ENCODE results near the gene RRAD. TPM values are rescaled to one million over a fixed set of nuclear protein-coding genes. Genes with fewer than 3 reads are reported as not detected.
"Not testable (repeated sequence)": the region's sequence is repeated elsewhere in the genome, so short reads cannot be mapped to it uniquely, and the experiment has no call there.

Gene RRAD
- total RNA-seq, 1 donor from 2014 or later, result not detected

- peak overlapping the region; percentile 42 for H3K27ac Mint-ChIP-seq (ENCODE audit: unreplicated experiment)
- no peak for TF ChIP-seq CTCF (IDR thresholded peaks at IDR 0.05; ENCODE audit: unreplicated experiment)
- peaks cover 25% of the 10 kb centered on the region for H3K4me1 Mint-ChIP-seq (ENCODE audit: unreplicated experiment)
- no peak for DNase-seq (ENCODE audit: low spot score)
- peaks cover 31% of the 10 kb centered on the region for H3K36me3 Mint-ChIP-seq (ENCODE audit: low read depth, unreplicated experiment)
- H3K27me3 Mint-ChIP-seq (ENCODE audit: unreplicated experiment), result peaks cover 18% of the 10 kb centered on the region
- peak overlapping the region; percentile 62 for H3K4me3 Mint-ChIP-seq (ENCODE audit: unreplicated experiment)
- no peaks in the 10 kb centered on the region for H3K9me3 Mint-ChIP-seq (ENCODE audit: unreplicated experiment)
Observed at GRCh38 chr16:66936889-66937554, 11.7 kb upstream of the RRAD start.

GRCh38 chr16:66936462-66936861 is 11.1 kb upstream of the RRAD start:
- H3K4me3 Mint-ChIP-seq (ENCODE audit: unreplicated experiment), result peak overlapping the region; percentile 56
- peaks cover 29% of the 10 kb centered on the region for H3K36me3 Mint-ChIP-seq (ENCODE audit: low read depth, unreplicated experiment)
- no peak for TF ChIP-seq CTCF (IDR thresholded peaks at IDR 0.05; ENCODE audit: unreplicated experiment)
- no peak overlapping the region for H3K27ac Mint-ChIP-seq (ENCODE audit: unreplicated experiment)
- H3K27me3 Mint-ChIP-seq (ENCODE audit: unreplicated experiment), result peaks cover 18% of the 10 kb centered on the region
- no peak for DNase-seq (ENCODE audit: low spot score)
- peaks cover 25% of the 10 kb centered on the region for H3K4me1 Mint-ChIP-seq (ENCODE audit: unreplicated experiment)
- no peaks in the 10 kb centered on the region for H3K9me3 Mint-ChIP-seq (ENCODE audit: unreplicated experiment)

- Mint-ChIP-seq H3K9me3 (ENCODE audit: unreplicated experiment) (no peaks in the 10 kb centered on the region), H3K4me1 (ENCODE audit: unreplicated experiment) (peaks cover 25% of the 10 kb centered on the region), H3K4me3 (ENCODE audit: unreplicated experiment) (peak within 1 kb of the TSS; percentile 96), H3K27ac (ENCODE audit: unreplicated experiment) (peak within 1 kb of the TSS; percentile 87), H3K27me3 (ENCODE audit: unreplicated experiment) (peaks cover 18% of the 10 kb centered on the region), H3K36me3 (ENCODE audit: low read depth, unreplicated experiment) (peaks cover 29% of the 10 kb centered on the region)
- no peak for TF ChIP-seq CTCF (IDR thresholded peaks at IDR 0.05; ENCODE audit: unreplicated experiment)
- DNase-seq (ENCODE audit: low spot score), result no peak
Observed at GRCh38 chr16:66935314-66936011, 10.1 kb upstream of the RRAD start, which contains the start of gene CES2. Gene CES2 (plus strand): TSS chr16:66935516. CDS start chr16:66935636, 120 bp downstream.

- DNase-seq (ENCODE audit: low spot score); H3K9me3 Mint-ChIP-seq (ENCODE audit: unreplicated experiment): not testable (repeated sequence)
- Mint-ChIP-seq H3K27ac (ENCODE audit: unreplicated experiment) (peak overlapping the region; percentile 87), H3K27me3 (ENCODE audit: unreplicated experiment) (peaks cover 16% of the 10 kb centered on the region), H3K4me1 (ENCODE audit: unreplicated experiment) (peaks cover 25% of the 10 kb centered on the region), H3K4me3 (ENCODE audit: unreplicated experiment) (peak overlapping the region; percentile 96), H3K36me3 (ENCODE audit: low read depth, unreplicated experiment) (peaks cover 26% of the 10 kb centered on the region)
Observed at GRCh38 chr16:66934839-66935313, 9.5 kb upstream of the RRAD start.

- Mint-ChIP-seq H3K4me3 (ENCODE audit: unreplicated experiment) (peak within 1 kb of the TSS; percentile 96), H3K27ac (ENCODE audit: unreplicated experiment) (peak within 1 kb of the TSS; percentile 87), H3K27me3 (ENCODE audit: unreplicated experiment) (peaks cover 14% of the 10 kb centered on the region), H3K9me3 (ENCODE audit: unreplicated experiment) (no peaks in the 10 kb centered on the region), H3K4me1 (ENCODE audit: unreplicated experiment) (peaks cover 25% of the 10 kb centered on the region), H3K36me3 (ENCODE audit: low read depth, unreplicated experiment) (peaks cover 23% of the 10 kb centered on the region)
- DNase-seq (ENCODE audit: low spot score), result peak; percentile 83
- no peak for TF ChIP-seq CTCF (IDR thresholded peaks at IDR 0.05; ENCODE audit: unreplicated experiment)
Observed at GRCh38 chr16:66934138-66934838, 9.0 kb upstream of the RRAD start, which contains the start of gene CIAO2B. Gene CIAO2B (minus strand): TSS chr16:66934402. CDS start chr16:66934364, 38 bp downstream.
